Panc1 (cell line): ENCODE measurements around the gene ARHGAP44. TPM values are rescaled to one million over a fixed set of nuclear protein-coding genes. Genes with fewer than 3 reads are reported as not detected.

ENCODE experiments used
- ATAC-seq: fragments of 200-7000 bp; cut with Tn5 transposase; 2 replicates; pipeline ENCODE4 v1.9.1; 2020; ENCODE audit warnings: mild to moderate bottlenecking, moderate library complexity
- BruUV-seq: library from RNA; stranded (reverse); fragments of 400-500 nt; replicated peaks from 2 replicates; lab custom pipeline; 2021; lab: Mats Ljungman, UMichigan
- CTCF ChIA-PET: fragments of 300-600 bp; sonication (Branson Sonifier 250); formaldehyde crosslinking; loops from one replicate; lab custom pipeline; 2022; ENCODE audit warnings: antibody characterized with exemption; lab: Charles Lee
- POLR2A ChIA-PET: fragments of 300-600 bp; sonication (Branson Sonifier 250); formaldehyde crosslinking; loops from one replicate; lab custom pipeline; 2022; ENCODE audit warnings: antibody characterized with exemption; lab: Charles Lee
- DNase-seq: peaks from one replicate; pipeline ENCODE4 v3.0.0-alpha.2; 2010; ENCODE audit warnings: low read depth, low spot score
- H3K27ac ChIP-seq: 2 replicates; pipeline ENCODE4 v1.5.1; 2011; ENCODE audit warnings: mild to moderate bottlenecking, low read length, inconsistent platforms
- H3K27me3 ChIP-seq: fragments of 200-500 bp; sonication (Bioruptor generic); 2 replicates; pipeline ENCODE4 v1.6.0; 2014; ENCODE audit warnings: low read length, inconsistent platforms; ENCODE audit not compliant: control insufficient read depth, insufficient read depth
- H3K36me3 ChIP-seq: fragments of 200-500 bp; sonication (Bioruptor generic); 2 replicates; pipeline ENCODE4 v1.5.1; 2014; ENCODE audit warnings: inconsistent platforms, mild to moderate bottlenecking, low read length, moderate library complexity; ENCODE audit not compliant: control insufficient read depth, insufficient read depth
- H3K4me1 ChIP-seq: 2 replicates; pipeline ENCODE4 v1.5.1; 2011; ENCODE audit warnings: inconsistent platforms, mild to moderate bottlenecking, low read length, moderate library complexity; ENCODE audit not compliant: control insufficient read depth, insufficient read depth
- H3K4me3 ChIP-seq, 2 experiments: 2 replicates each; pipeline ENCODE4 v1.5.1; 2011 to 2012; ENCODE audit warnings: low read depth in 2 of 2, low read length in 2 of 2, mild to moderate bottlenecking in 2 of 2, inconsistent platforms in 1 of 2, moderate library complexity in 1 of 2
- H3K9me3 ChIP-seq: fragments of 200-500 bp; sonication (Bioruptor generic); 2 replicates; pipeline ENCODE4 v1.5.1; 2014; ENCODE audit warnings: low read depth, mild to moderate bottlenecking, inconsistent platforms, low read length, moderate library complexity; ENCODE audit not compliant: control insufficient read depth, insufficient read depth
- CTCF ChIP-seq: fragments of 450-650 bp; IDR thresholded peaks from 2 replicates; pipeline ENCODE4 v1.5.1; 2017; ENCODE audit warnings: mild to moderate bottlenecking
- POLR2AphosphoS5 ChIP-seq: IDR thresholded peaks from 2 replicates; pipeline ENCODE4 v1.6.1; 2012; ENCODE audit warnings: mild to moderate bottlenecking, low read depth, low read length, moderate library complexity
- REST ChIP-seq, 2 experiments: IDR thresholded peaks; 2 replicates each; pipeline ENCODE4 v1.6.1; 2011 to 2012; ENCODE audit warnings: low read depth in 2 of 2, control low read depth in 1 of 2, low read length in 1 of 2, mild to moderate bottlenecking in 1 of 2, moderate library complexity in 1 of 2; ENCODE audit not compliant: insufficient read depth in 1 of 2
- SIN3A ChIP-seq: IDR thresholded peaks from 2 replicates; pipeline ENCODE4 v1.6.1; 2012; ENCODE audit warnings: low read depth, mild to moderate bottlenecking, low read length, moderate library complexity, borderline replicate concordance; ENCODE audit not compliant: insufficient read depth
- TCF7L2 ChIP-seq: IDR thresholded peaks from 2 replicates; pipeline ENCODE4 v1.6.1; 2011; ENCODE audit warnings: mild to moderate bottlenecking, low read depth, low read length, inconsistent platforms
- in situ Hi-C: cut with HindIII; loops from 2 replicates; pipeline ENCODE4 v1.10.0; 2016; ENCODE audit warnings: low sequenced_read_pairs, low pct_unique_long_range_greater_than_20kb
- intact Hi-C: fragments of 100-400 bp; cut with micrococcal nuclease; formaldehyde crosslinking; loops from one replicate; pipeline ENCODE4 v1.10.0; 2022; ENCODE audit not compliant: unreplicated experiment
- total RNA-seq: library from RNA; stranded (reverse); gene quantifications from one replicate; pipeline ENCODE4 v1.2.1, GENCODE V29; 2021; ENCODE audit not compliant: unreplicated experiment

Gene ARHGAP44
- total RNA-seq, 1 experiment from 2014 or later = 0.80 TPM

GRCh38 chr17:12814718-12815117 is 25.4 kb downstream of the ARHGAP44 start:
- Histone ChIP-seq H3K9me3 (no peaks in the 10 kb centered on the region), H3K27me3 (no peaks in the 10 kb centered on the region), H3K4me1 (no peaks in the 10 kb centered on the region), H3K36me3 (no peaks in the 10 kb centered on the region), H3K4me3 (no peak overlapping the region), H3K27ac (no peak overlapping the region)
- intact Hi-C loops = no loop called here
- ChIA-PET CTCF (no interaction called here), POLR2A (no interaction called here)
- TF ChIP-seq CTCF (no peak), TCF7L2 (no peak), POLR2AphosphoS5 (no peak), SIN3A (no peak), REST (IDR thresholded peaks at IDR 0.05; ENCODE audit: insufficient read depth in 1 of 2, low read depth in 2 of 2, low read length in 1 of 2) (no peak)
- DNase-seq (no peak), ATAC-seq (no peak)
- no TSS peak for BruUV-seq
- in situ Hi-C loops = no loop called here

- intact Hi-C loops = no loop called here
- H3K27me3 ChIP-seq = no peaks in the 10 kb centered on the region
- no peak overlapping the region for H3K27ac ChIP-seq
- in situ Hi-C loops = no loop called here
- ChIA-PET CTCF (no interaction called here), POLR2A (no interaction called here)
- DNase-seq (no peak), ATAC-seq (no peak)
- TF ChIP-seq TCF7L2 = no peak
- no peak for TF ChIP-seq CTCF
- no peak for TF ChIP-seq REST (IDR thresholded peaks at IDR 0.05; ENCODE audit: insufficient read depth in 1 of 2, low read depth in 2 of 2, low read length in 1 of 2)
- TF ChIP-seq SIN3A = no peak
- no peak overlapping the region for H3K4me3 ChIP-seq
- no peaks in the 10 kb centered on the region for H3K4me1 ChIP-seq
- no peaks in the 10 kb centered on the region for H3K36me3 ChIP-seq
- no TSS peak for BruUV-seq
- no peaks in the 10 kb centered on the region for H3K9me3 ChIP-seq
These were observed 26.4 kb downstream of the ARHGAP44 start for GRCh38 chr17:12815642-12816141.
